Activated naive CD4-positive, alpha-beta T cell treated with anti-CD3 and anti-CD28 coated beads for 36 hours (primary cell): Measurements from ENCODE around the gene ZCCHC3. TPM values are rescaled to one million over a fixed set of nuclear protein-coding genes. Genes with fewer than 3 reads are reported as not detected.
"Not testable (repeated sequence)": the region's sequence is repeated elsewhere in the genome, so short reads cannot be mapped to it uniquely, and the experiment has no call there.

Experiments used
- CTCF ChIA-PET: fragments of 350-600 bp; sonication (Branson Sonifier 250); formaldehyde crosslinking; loops from one replicate; lab custom pipeline; 2021; ENCODE audit warnings: antibody characterized with exemption; lab: Charles Lee
- DNase-seq: peaks from one replicate; pipeline ENCODE4 v3.0.0-alpha.2; 2020
- H3K27ac Mint-ChIP-seq: one replicate; pipeline ENCODE4 v1.8.0; 2021; ENCODE audit warnings: mild to moderate bottlenecking, mixed read lengths
- H3K27me3 Mint-ChIP-seq: one replicate; pipeline ENCODE4 v1.8.0; 2021; ENCODE audit warnings: low read depth, mixed read lengths
- H3K36me3 Mint-ChIP-seq: one replicate; pipeline ENCODE4 v1.8.0; 2021; ENCODE audit warnings: low read depth, mixed read lengths
- H3K4me1 Mint-ChIP-seq: one replicate; pipeline ENCODE4 v1.8.0; 2021; ENCODE audit warnings: low read depth, mixed read lengths
- H3K4me3 Mint-ChIP-seq: one replicate; pipeline ENCODE4 v1.8.0; 2021; ENCODE audit warnings: mild to moderate bottlenecking, moderate library complexity, mixed read lengths
- H3K9me3 Mint-ChIP-seq: one replicate; pipeline ENCODE4 v1.8.0; 2021; ENCODE audit warnings: mixed read lengths
- intact Hi-C: fragments of 100-400 bp; cut with micrococcal nuclease; formaldehyde crosslinking; loops from one replicate; pipeline ENCODE4 v1.15.1; 2023
- total RNA-seq, 2 experiments: library from RNA; stranded (reverse); gene quantifications; one replicate each; pipeline ENCODE4 v1.2.3, GENCODE V29; 2021

Gene ZCCHC3
- total RNA-seq, 2 experiments from 2014 or later: 13.6 to 15.6 TPM

DNA sequence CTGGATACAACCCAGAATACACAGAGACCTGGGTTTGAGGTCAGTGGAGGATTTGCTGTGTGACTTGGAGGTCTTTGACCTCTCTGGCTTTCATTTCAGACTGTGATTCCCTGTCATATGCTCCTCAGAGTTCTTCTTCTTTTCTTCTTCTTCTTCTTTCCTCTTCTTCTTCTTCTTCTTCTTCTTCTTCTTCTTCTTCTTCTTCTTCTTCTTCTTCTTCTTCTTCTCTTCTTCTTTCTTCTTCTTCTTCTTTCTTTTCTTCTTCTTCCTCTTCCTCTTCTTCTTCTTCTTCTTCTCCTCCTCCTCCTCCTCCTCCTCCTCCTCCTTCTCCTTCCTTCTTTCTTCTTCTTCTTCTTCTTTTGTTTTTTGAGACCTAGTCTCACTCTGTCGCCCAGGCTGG lies 38.7 kb downstream of the ZCCHC3 start:
- H3K4me1 Mint-ChIP-seq, H3K9me3 Mint-ChIP-seq, H3K27me3 Mint-ChIP-seq, DNase-seq, H3K4me3 Mint-ChIP-seq, H3K27ac Mint-ChIP-seq, intact Hi-C loops, H3K36me3 Mint-ChIP-seq: not testable (repeated sequence)
- CTCF ChIA-PET: interaction anchor here (0.6 kb wide), 1 partner anchor 316 kb away, joined by 4 read pairs; no protein-coding TSS in a partner anchor

DNA sequence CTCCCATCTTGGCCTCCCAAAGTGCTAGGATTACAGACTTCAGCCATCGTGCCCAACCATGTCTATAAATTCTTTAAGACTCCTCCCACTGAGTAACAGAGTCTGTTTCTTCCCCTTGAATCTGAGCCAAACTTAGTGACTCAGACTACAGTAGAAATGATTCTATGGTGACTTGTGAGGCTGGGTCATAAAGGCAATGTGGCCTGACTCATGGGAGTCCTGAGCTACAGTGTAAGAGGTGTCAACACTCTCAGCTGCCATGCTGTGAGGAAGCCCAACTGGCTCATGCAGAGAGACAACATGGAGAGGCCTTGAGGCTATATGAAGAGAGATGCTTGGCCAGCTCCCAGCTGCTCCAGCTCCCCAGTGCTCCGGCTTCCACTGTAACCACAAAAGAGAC lies 44.3 kb downstream of the ZCCHC3 start:
- Mint-ChIP-seq H3K36me3 (peaks cover 4% of the 10 kb centered on the region), H3K4me1 (peaks cover 10% of the 10 kb centered on the region), H3K27me3 (peaks cover 5% of the 10 kb centered on the region), H3K9me3 (peaks cover 6% of the 10 kb centered on the region), H3K27ac (no peak overlapping the region), H3K4me3 (no peak overlapping the region)
- peak; percentile 63 for DNase-seq
- CTCF ChIA-PET: interaction anchor here (1.6 kb wide), 1 partner anchor 11 kb away, joined by 5 read pairs; no protein-coding TSS in a partner anchor
- intact Hi-C loops: no loop called here

DNA sequence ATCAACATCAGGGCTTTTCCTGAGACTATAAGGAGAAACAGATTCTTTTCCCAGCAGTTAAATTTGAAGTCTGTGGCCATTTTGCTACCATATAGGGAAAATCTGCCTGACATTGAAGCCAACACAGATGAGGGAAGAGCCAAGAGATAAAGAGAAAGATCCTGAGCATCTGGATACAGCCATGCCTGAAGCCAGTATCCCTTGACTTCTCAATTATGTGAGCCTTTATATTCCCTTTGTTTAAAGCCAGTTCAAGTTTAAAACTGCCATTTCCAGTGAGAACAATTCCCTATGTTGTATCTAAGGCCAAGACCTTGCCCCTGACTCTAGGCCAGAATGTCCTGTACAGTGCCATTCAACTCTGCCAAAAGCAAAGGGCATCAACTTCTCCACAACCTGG lies 45.7 kb downstream of the ZCCHC3 start:
- H3K27ac Mint-ChIP-seq: no peak overlapping the region
- no peak for DNase-seq
- peaks cover 11% of the 10 kb centered on the region for H3K4me1 Mint-ChIP-seq
- H3K4me3 Mint-ChIP-seq: no peak overlapping the region
- H3K36me3 Mint-ChIP-seq: peaks cover 4% of the 10 kb centered on the region
- intact Hi-C loops: no loop called here
- peaks cover 5% of the 10 kb centered on the region for H3K27me3 Mint-ChIP-seq
- CTCF ChIA-PET: no interaction called here
- H3K9me3 Mint-ChIP-seq: peaks cover 6% of the 10 kb centered on the region

DNA sequence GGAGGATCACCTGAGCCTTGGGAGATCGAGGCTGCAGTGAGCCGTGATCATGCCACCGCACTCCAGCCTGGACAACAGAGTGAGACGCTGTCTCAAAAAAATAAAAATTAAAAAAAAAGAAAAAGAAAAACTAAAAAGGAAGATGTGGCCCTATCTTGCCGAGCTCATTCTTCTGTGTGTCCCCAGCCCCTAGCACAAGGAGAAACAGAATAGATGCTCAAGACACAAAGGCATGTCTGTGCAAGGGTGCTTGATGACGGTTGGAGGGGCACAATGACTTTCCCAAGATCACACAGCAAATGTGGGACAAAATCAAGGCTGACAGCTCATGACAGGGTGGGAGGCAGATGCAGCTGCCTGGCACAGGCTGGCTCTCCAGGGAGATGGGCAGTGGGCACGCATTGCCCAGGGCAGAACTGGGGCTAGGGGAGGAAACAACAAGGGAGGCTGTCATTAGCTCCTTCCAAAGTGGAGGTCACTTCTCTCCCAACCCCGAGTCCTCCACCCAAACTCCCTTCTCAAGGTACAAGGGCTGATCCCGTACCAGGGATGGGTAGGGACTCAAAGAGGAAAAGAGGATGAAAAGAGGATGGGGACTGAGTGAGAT lies 48.8 kb downstream of the ZCCHC3 start:
- Mint-ChIP-seq H3K9me3 (peaks cover 6% of the 10 kb centered on the region), H3K27ac (no peak overlapping the region), H3K4me1 (peaks cover 12% of the 10 kb centered on the region), H3K4me3 (peak overlapping the region; percentile 77), H3K27me3 (peaks cover 5% of the 10 kb centered on the region), H3K36me3 (peaks cover 4% of the 10 kb centered on the region)
- no peak for DNase-seq
- CTCF ChIA-PET: interaction anchor here (0.5 to 2.0 kb wide), 6 partner anchors 8 to 112 kb away, joined by 3 to 10 read pairs (median 4); no protein-coding TSS in a partner anchor
- intact Hi-C loops: loop anchor here (5.0 kb wide), 1 partner anchor 36 kb away; the partner anchor contains the start of gene TRIB3

DNA sequence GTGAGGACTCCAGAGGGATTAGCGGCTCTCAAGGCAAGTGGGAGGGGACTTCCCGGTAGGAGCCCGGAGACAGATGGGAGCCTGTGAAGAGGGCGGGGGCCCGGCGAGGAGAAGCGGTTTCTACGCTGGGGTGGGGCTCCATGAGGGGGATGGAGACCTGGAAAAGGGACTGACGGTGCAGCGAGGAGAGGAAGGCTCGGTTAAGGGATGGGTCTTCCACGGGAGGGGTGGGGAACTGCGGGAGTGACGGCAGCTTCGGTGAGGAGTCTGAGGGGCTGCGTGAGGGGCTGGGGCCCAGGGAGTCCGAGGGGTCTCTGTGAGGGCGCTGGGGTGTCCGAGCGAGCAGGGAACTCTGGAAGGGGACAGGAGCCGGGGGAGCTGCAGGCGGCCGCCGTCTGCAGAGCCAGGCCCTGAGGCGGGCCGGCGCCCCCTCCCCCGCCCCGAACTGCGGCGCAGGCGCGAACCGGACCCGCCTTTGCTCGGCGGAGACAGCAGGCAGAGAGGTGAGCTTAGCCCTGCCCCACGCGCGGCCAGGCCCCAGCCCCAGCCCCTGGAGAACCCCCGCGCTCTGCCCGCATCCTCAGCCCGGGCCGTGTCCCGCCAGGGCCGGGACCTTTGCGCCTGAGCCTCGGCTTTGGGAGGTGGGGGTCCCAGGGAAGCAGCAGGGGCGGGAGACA lies 49.4 kb downstream of the ZCCHC3 start, which contains the start of gene NRSN2:
NRSN2 (plus strand) TSS at position 472 of the 677 bp plus-strand sequence. CDS start 2,533 bp downstream, outside the sequence.
- intact Hi-C loops: loop anchor here (5.0 kb wide), 1 partner anchor 36 kb away; the partner anchor contains the start of gene TRIB3
- H3K4me1 Mint-ChIP-seq: peaks cover 9% of the 10 kb centered on the region
- H3K36me3 Mint-ChIP-seq: peaks cover 3% of the 10 kb centered on the region
- H3K27me3 Mint-ChIP-seq: peaks cover 5% of the 10 kb centered on the region
- DNase-seq: peak; percentile 37
- no peak within 1 kb of the TSS for H3K27ac Mint-ChIP-seq
- peak within 1 kb of the TSS; percentile 79 for H3K4me3 Mint-ChIP-seq
- H3K9me3 Mint-ChIP-seq: peaks cover 4% of the 10 kb centered on the region
- CTCF ChIA-PET: interaction anchor here (2.0 kb wide), 1 partner anchor 16 kb away, joined by 10 read pairs; no protein-coding TSS in a partner anchor

DNA sequence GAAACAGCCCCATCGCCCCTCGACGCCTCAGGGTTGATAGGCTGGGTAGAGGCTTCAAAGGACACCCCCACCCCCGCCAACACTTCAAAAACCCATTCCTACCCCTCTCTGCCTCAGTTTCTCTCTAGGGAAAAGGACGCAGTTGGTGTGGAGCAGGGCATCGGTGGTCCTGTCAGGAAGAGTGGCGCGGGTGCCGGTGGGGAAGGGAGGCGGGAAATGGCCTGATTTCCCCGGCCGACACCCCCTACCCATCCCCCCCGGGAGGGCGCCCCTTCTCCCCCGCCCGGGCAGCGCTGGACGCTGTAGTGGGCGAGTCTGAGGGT lies 49.9 kb downstream of the ZCCHC3 start:
- Mint-ChIP-seq H3K4me1 (peaks cover 9% of the 10 kb centered on the region), H3K4me3 (peak overlapping the region; percentile 79), H3K9me3 (peaks cover under 1% of the 10 kb centered on the region), H3K27ac (no peak overlapping the region), H3K27me3 (peaks cover 5% of the 10 kb centered on the region), H3K36me3 (peaks cover 2% of the 10 kb centered on the region)
- DNase-seq: no peak
- intact Hi-C loops: loop anchor here (5.0 kb wide), 1 partner anchor 35 kb away; the partner anchor contains the start of gene TRIB3
- CTCF ChIA-PET: no interaction called here

DNA sequence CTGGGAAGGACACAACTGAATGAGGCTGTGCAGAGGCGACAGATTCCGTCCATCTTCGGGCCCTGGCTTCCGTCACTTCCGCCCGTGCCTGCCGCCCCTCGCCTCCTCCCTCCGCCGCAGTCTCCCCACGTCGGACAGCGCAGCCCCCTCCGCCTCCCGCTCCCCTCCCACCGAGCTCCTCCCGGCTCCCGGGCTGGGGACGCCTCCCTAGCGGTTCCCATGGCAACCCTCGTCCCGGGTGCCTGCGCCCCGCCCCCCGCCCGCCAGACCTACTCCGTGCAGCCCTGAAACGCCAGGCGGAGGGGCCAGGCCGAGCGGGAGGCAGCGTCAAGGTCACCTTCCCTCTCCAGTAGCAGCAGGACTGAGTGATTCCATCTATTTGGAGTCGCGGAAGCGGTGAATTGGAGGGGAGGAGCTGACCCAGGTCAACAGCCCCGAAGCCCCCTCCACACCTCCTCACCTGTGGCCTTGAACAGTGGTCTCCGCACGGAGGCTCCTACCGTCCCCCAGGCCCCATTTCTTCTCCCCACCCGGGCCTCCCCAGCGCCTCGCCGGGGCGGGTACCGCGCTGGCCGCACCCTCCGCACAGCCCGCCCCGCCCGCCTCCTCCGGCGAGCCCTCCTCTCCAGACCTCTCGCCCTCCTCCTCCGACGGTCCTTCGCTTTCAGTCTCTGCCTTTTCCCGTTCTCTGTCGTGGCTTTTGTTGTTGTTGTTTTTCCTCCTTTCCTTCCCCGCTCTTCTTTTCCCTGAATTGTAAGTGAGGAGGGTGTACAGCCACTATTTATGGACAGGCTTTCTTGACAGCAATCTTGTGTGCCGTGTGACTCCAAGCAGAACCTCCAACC lies 50.5 kb downstream of the ZCCHC3 start:
- no peak overlapping the region for H3K27ac Mint-ChIP-seq
- peak; percentile 57 for DNase-seq
- H3K4me1 Mint-ChIP-seq: peaks cover 9% of the 10 kb centered on the region
- H3K27me3 Mint-ChIP-seq: peaks cover 5% of the 10 kb centered on the region
- CTCF ChIA-PET: no interaction called here
- peak overlapping the region; percentile 79 for H3K4me3 Mint-ChIP-seq
- no peaks in the 10 kb centered on the region for H3K9me3 Mint-ChIP-seq
- peaks cover 2% of the 10 kb centered on the region for H3K36me3 Mint-ChIP-seq
- intact Hi-C loops: loop anchor here (5.0 kb wide), 1 partner anchor 34 kb away; the partner anchor contains the start of gene TRIB3

DNA sequence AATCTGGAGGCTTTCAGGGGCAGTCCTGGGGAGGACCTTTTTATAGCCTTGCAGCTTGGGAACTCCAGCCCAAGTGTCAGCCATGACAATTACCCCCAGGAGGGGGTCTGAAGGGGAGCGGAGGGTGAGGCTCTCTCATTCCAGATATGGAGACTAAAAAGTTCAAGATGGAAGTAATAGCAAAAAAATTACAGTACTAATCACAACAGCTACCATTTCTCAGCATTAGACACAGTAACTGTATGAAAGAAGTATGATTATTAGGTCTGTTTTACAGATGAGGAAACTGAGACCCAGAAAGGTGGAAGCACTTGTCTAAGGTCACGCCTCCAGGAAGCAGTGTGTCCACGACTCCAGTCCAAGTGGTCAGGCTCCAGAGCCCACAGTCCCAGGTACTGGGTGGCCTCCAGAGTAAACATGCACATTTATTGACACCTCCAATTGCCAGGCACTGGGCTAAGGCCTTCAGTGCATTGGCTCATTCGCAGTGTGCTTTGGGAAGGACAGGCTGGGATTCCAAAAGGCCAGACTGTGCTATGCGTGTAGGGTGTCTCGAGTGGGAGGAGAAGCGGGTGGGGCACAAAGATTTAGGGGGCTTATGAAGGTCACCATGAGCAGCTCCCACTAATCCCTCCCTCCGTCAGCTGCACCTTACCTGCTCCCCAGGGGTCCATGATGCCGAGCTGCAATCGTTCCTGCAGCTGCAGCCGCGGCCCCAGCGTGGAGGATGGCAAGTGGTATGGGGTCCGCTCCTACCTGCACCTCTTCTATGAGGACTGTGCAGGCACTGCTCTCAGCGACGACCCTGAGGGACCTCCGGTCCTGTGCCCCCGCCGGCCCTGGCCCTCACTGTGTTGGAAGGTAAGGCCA lies 51.8 kb downstream of the ZCCHC3 start:
- Mint-ChIP-seq H3K27me3 (peaks cover 5% of the 10 kb centered on the region), H3K4me3 (no peak overlapping the region), H3K9me3 (no peaks in the 10 kb centered on the region), H3K27ac (no peak overlapping the region), H3K36me3 (no peaks in the 10 kb centered on the region), H3K4me1 (peaks cover 9% of the 10 kb centered on the region)
- intact Hi-C loops: loop anchor here (5.0 kb wide), 1 partner anchor 33 kb away; the partner anchor contains the start of gene TRIB3
- CTCF ChIA-PET: no interaction called here
- no peak for DNase-seq

Other genes starting within 250 kb of the ZCCHC3 start
- gene DEFB125, start 209.9 kb upstream of the ZCCHC3 start, total RNA-seq: not detected
- gene DEFB126, start 155.0 kb upstream of the ZCCHC3 start, total RNA-seq: not detected
- gene DEFB127, start 140.1 kb upstream of the ZCCHC3 start, total RNA-seq: not detected
- gene DEFB128, start 107.9 kb upstream of the ZCCHC3 start, total RNA-seq: not detected
- gene DEFB129, start 70.3 kb upstream of the ZCCHC3 start, total RNA-seq: not detected
- not detected for gene DEFB132, start 39.8 kb upstream of the ZCCHC3 start, total RNA-seq
- 1 to 10 TPM; 5.1 to 6.8 TPM for gene C20orf96, start 6.8 kb upstream of the ZCCHC3 start, total RNA-seq
- 1 to 10 TPM; 6.0 to 6.4 TPM for gene SOX12, start 28.0 kb downstream of the ZCCHC3 start, total RNA-seq
- gene NRSN2, start 49.5 kb downstream of the ZCCHC3 start, total RNA-seq: 1 to 10 TPM; 3.9 to 4.2 TPM
- gene TRIB3, start 83.2 kb downstream of the ZCCHC3 start, total RNA-seq: 10 to 100 TPM; 47.4 to 49.2 TPM
- gene RBCK1, start 110.7 kb downstream of the ZCCHC3 start, total RNA-seq: 100 to 1,000 TPM; 150 to 160 TPM
- 10 to 100 TPM; 16.2 to 17.4 TPM for gene TBC1D20, start 165.0 kb downstream of the ZCCHC3 start, total RNA-seq
- gene CSNK2A1, start 246.2 kb downstream of the ZCCHC3 start, total RNA-seq: 100 to 1,000 TPM; 164 to 167 TPM